Myocyte (in vitro differentiated cells): ENCODE measurements around the gene CACNA1H. TPM values are rescaled to one million over a fixed set of nuclear protein-coding genes. Genes with fewer than 3 reads are reported as not detected.
A peak's percentile ranks its signal among the peaks of the same experiment; 100 is the strongest.

ENCODE experiments used
- DNase-seq: peaks from one replicate; pipeline ENCODE4 v3.0.0-alpha.2; 2012; ENCODE audit warnings: low read depth
- polyA plus RNA-seq: library from polyadenylated mRNA; unstranded; fragments of >200 nt; gene quantifications from one replicate; pipeline ENCODE4 v1.2.1, GENCODE V29; 2012; ENCODE audit warnings: missing spikeins
- total RNA-seq: library from RNA; depleted of rRNA; stranded (reverse); fragments of >200 nt; gene quantifications from 2 replicates; pipeline ENCODE4 v1.2.3, GENCODE V29; 2014

Gene CACNA1H
- 0.16 and 0.21 TPM in 2 replicates for total RNA-seq
- 0.40 TPM for polyA plus RNA-seq

DNA sequence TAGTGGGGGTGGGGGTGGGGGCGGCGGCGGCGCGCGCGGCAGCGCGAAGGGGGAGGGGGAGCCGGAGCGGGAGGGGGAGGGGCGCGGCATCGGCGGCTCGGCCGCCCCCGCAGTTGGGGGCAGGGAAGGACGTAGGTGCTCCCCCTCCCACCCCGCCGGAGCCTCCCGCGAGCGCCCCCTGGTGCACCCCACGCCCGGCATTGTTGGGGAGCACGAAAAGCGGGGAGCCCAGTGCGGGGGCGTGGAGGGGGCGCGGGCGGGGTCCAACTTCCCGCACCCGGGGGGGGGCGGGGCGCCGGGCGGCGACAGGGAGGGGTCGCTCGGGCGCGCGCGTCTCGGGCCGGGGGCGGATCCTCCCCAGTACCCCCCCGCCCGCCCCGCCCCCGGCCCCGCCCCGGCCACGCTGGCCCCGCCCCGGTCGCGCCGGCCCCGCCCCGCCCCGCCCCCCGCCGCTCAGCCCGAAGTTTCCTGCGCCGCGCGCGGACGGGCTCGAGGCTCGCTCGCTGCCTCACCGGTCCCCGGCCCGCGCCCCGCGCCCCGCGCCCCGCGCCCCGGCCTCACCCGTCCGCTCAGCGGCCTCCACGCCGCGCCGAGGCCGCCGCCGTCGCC lies at the start of gene CACNA1H:
TSS of gene CACNA1H (plus strand) at position 456 of the 609 bp plus-strand sequence. CDS start 632 bp downstream, outside the sequence.
- no peak for DNase-seq

DNA sequence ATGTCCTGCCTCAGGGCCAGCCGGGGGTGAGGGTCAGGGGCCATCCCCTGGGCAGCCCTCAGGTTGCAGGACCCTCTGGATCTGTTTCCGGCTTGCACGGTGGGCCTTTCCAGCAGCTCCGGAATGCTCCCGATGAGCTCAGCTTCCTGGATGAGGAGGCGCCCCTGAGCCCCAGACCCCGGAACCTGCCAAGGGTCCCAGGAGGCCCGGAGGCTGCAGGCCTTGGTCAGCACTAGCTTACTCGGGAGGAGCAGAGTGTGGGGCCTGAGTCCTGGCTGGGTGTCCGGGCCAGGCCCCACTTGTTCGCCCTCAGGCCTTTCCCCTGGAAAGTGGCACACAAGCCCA lies 49.3 kb upstream of the CACNA1H start:
- no peak for DNase-seq

GRCh38 chr16:1105888-1106620 lies 46.9 kb upstream of the CACNA1H start:
- peak; percentile 70 for DNase-seq

DNA sequence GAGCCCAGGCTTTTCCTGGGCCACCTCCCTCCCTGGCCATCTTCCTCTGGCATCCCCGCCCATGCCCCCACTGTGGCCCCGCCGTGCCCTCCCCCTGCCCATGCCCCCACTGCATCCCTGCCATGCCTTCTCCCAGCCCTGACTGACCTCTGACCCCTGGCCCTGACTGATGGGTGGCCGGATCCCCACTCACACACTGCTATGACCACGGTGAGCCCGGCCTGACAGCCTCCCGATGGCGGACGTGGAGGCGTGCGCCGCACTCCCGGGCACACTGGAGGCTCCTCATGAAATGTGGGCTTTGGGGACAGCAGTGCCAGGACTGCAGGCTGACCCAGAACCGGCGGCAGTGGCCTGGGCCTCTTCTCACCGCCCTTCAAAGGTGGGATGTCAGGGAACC lies 46.2 kb upstream of the CACNA1H start:
- DNase-seq, result no peak

DNA sequence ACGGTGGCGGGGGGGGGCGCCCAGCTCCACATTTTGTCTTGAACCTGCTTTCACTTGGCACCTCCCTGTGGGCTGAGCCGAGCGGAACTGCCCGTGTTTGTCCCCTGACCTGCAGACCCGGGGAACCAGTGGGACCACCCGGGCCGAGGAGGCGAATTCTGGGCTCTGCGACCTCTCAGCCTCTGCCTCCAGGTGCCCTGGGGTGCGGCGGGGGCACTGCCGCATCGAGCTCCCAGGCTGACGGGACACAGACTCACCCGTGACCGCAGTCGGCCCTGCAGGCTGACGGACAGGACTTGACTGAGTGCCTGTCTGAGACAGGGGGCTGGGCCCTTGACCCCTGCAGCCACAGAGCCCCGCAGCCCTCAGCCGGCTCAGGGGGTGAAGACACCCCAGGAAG lies 45.8 kb upstream of the CACNA1H start:
- DNase-seq, result no peak

DNA sequence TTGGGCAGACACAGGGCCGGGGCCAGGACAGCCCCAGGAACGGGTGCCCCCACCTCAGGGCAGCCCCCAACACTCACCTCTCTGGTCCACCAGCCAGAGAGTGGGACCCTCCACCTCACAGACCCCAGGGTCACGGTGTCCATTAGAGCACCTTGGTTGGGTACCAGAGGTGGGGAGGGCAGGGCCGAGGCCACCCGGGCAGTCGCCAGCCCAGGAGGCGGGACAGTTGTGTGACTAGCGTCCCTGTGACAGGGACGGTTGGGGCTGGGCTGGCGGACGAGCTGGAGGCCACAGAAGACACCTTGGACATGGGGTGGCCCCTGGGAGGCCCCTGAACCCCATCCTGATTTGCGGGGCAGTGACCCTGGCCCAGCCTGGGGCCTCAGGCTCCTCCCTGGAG lies 45.2 kb upstream of the CACNA1H start:
- no peak for DNase-seq

DNA sequence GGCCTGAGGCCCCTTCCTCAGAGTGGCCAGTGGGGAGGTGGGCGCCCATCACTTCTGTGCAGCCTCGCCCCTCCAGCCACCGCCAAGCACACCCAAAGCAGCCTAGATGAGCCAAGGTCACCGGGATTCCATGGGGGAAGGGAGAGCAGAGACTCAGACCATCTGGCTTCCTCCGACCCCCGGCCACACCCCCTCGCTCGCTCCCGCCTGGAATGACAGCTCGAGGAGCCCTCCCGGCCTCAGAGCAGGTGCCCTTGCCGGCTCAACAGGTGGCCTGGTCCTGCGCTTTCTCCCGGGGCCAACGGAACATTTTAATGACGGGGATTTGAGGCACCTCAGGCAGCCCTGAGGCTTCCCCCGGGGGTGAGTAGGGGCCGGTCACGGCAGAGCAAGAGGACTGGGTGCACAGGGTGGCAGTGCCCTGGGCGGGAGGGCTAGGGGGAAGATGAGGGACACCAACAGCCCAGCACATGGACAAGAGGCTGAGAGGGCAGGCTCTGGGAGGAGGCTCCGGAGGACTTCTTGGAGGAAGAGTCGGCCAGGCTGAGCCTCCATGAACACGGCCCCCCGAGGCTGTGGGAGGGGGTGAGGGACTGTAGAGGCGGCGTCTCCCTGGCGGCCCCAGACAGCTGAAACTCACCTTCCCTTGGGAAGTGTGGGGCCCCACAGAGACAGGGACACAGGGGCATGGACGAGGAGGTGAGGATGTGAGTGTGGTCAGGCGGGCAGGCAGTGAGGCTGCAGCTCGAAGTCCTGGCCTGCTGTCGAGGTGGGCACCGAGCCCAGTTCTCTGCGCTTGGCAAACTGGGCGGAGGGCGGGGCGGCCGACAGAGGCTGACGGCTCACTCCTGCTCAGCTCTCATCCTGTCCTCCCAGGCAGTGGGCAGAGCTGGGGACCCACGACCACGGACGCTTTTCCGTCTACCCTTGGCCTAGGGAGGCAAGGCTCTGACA lies 44.3 kb upstream of the CACNA1H start:
- DNase-seq, result peak; percentile 81

GRCh38 chr16:1109648-1110047 lies 43.3 kb upstream of the CACNA1H start:
- DNase-seq, result no peak

DNA sequence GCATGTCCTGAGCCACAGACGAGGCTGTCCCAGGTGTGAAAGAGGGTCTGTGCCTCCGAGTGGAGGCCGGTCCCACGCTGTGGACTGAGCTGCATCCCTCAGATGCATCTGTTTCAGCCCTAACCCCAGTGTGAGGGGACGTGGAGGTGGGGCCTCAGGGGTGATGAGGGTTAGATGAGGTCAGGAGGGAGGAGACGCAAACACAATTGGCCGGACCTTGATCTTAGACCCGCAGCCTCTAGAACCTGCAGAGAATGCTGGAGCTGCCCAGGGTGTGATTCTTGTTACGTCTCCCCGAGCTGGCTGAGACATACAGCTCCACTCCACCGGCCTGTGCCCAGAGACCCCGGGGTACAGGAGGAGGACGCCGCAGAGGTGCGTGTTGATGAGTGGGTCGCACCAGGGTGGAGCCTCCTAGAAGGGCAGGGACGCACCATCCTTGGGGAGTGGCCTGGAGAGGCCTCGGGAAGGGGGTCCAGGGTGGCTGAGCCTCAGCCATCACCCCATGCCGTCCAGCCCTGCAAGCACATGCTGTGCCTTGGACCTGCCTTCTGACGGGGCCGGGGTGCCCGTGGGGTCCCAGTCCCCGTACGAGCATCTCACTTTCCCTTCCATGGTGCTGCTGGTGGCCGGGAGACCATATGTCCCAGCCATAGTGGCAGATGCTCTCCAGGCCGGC lies 40.3 kb upstream of the CACNA1H start:
- DNase-seq, result no peak

DNA sequence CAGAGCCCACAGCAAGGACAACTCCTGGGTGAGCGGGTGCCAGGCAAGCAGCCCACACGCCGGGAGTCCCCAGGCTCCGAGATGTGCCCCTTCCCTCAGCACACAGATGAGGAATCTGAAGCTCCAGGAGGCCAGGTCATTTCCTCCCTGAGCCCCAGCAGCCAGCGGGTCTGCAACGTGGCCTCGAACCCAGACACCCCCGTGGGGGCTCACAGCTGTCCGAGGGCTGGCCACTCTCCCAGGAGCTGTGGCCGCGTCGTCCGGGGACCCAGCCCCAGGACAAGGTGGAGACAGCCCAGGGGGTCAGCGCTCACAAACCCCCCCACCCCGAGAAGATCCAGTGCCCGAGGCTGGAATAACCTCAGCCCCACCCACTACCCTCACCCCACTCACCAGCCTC lies 39.4 kb upstream of the CACNA1H start:
- no peak for DNase-seq

GRCh38 chr16:1113889-1114526 lies 38.9 kb upstream of the CACNA1H start:
- DNase-seq, result no peak

GRCh38 chr16:1116693-1117077 lies 36.2 kb upstream of the CACNA1H start:
- DNase-seq, result no peak

DNA sequence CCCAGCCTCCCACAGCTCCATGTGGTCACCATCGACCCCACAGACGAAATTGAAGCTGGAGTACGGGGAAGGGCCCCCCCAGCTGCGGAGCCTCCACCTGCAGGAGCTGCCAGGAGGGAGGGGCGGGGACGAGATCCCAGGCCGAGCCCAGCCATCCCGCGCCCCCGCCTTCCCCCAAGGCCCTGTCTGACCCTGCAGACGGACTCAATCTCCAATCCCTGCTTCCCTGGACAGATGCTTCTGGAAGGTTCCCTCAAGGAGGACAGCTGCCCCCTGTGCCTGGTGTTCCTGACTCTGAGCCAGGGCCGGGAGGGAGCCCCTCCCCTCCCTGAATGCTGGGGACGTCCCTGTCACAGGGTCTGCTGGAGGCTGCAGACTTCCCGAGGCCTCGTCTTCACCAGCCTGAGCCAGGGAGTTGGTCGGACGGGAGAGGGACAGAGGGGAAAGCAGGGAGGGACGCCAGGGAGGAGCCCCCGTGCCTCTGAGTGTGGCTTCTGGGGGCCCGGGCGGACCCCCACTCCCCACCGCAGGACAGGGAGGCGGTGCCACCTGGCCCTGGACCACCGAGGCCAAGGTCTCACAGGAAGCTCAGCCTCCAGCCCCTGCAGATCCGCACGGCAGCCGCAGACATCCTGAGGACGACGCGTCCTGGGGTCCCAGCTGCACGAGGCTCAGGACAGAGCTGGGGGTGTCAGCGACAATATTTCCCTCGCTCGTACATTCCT lies 35.6 kb upstream of the CACNA1H start:
- no peak for DNase-seq

- no peak for DNase-seq
Measured at GRCh38 chr16:1117926-1118325, 35.0 kb upstream of the CACNA1H start.

DNA sequence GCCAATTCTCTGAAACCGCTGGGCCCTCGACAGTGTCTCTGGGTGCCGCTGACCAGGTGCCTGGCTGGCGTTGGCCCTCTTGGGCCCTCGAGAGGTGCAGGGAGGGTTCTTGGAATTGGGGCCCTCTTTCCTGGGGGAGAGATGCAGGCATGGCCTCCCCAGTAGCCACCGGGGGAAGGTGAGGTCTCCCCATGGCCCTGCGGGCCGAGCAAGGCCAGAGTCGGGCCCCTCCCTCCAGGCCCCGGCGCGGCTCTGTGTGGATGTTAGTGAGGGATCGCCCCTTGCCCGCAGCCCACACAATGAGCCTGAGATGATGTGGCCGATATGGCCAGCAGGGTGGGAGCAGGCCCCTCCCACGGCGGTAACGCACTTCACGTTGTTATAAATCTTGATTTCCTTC lies 33.8 kb upstream of the CACNA1H start:
- no peak for DNase-seq

GRCh38 chr16:1119766-1120576 lies 32.9 kb upstream of the CACNA1H start:
- DNase-seq, result peak; percentile 43

DNA sequence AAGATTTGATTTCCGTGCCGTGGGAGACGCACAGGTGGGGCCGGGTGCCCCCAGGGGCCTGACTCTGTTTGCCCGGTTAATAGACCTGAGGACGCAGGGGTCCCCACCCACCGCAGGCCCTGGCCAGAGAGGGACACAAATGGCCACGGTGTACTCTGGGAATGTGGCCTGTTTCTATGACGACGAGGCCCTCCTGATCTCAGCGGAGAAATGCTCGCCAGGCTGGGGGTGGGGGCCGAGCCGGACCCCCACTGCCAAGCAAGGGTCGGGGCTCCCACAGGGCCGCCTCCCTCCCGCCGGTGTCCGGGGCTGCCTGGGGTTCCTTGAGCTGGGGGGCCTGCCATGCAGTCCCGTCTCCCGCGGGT lies 32.3 kb upstream of the CACNA1H start:
- no peak for DNase-seq

- DNase-seq, result no peak
Measured at GRCh38 chr16:1121009-1121408, 31.9 kb upstream of the CACNA1H start.

DNA sequence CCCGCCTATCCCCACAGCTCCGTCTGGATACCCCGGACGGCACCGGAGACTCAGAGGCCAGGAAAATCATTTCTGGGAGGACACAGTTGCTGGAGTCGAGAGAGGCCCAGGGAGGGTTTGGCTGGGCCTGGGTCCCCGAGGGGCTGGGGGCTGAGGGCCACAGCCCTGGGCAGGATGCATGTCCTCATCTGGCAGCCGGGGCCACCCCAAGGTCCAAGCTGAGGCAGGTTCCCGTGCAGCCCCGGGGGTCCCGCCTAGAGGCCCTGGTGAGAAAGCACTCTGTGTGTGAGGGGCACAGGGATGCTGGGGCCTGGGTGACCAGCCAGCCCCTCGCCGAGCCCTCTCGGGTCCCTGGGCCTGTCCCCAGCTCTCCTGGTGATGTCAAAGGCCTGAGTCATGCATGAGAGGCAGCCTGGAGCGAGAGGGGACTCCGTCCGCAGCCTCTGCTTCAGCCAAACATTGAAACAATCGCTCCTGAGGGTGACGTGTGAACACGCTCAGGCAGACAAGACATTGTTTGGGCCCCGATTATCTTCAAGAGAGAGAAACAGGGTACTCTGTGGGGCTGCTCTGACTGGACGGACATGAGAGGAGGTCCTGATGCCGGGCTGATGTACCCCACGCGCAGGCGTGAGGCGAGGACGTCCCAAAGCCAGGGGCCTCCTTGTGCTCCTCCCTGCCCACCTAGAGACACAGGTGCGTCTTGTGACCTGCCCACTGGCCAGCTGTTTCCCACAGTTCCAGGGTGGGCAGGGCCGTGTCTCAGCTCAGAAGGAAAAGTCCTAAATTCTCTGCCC lies 31.1 kb upstream of the CACNA1H start:
- DNase-seq, result no peak
